Activated T-helper 17 cell treated with anti-CD3 and anti-CD28 coated beads, Interleukin-2, amount 50 U/mL, for 72 hours (primary cell): Measurements from ENCODE around the gene RASGRP1. TPM values are rescaled to one million over a fixed set of nuclear protein-coding genes. Genes with fewer than 3 reads are reported as not detected.

ENCODE experiments used
- ATAC-seq: fragments of 150-1000 bp; cut with Tn5 transposase; replicated peaks from 2 replicates; pipeline ENCODE4 v1.10.0; 2021; ENCODE audit warnings: mild to moderate bottlenecking, moderate library complexity
- H3K27ac Mint-ChIP-seq: one replicate; pipeline ENCODE4 v1.8.0; 2022; ENCODE audit warnings: mixed read lengths
- H3K27me3 Mint-ChIP-seq: one replicate; pipeline ENCODE4 v1.8.0; 2022; ENCODE audit warnings: mixed read lengths
- H3K36me3 Mint-ChIP-seq: one replicate; pipeline ENCODE4 v1.8.0; 2022; ENCODE audit warnings: low read depth, mild to moderate bottlenecking, mixed read lengths
- H3K4me1 Mint-ChIP-seq: one replicate; pipeline ENCODE4 v1.8.0; 2022; ENCODE audit warnings: mixed read lengths
- H3K4me3 Mint-ChIP-seq: one replicate; pipeline ENCODE4 v1.8.0; 2022; ENCODE audit warnings: mild to moderate bottlenecking, mixed read lengths
- H3K9me3 Mint-ChIP-seq: one replicate; pipeline ENCODE4 v1.8.0; 2022; ENCODE audit warnings: mixed read lengths
- total RNA-seq, 2 donors: library from RNA; stranded (reverse); gene quantifications; one replicate each; pipeline ENCODE4 v1.2.3, GENCODE V29; 2022

Gene RASGRP1
- total RNA-seq, 2 donors from 2014 or later: 118 to 164 TPM

GRCh38 chr15:38518084-38518483 is 46.5 kb downstream of the RASGRP1 start:
- no peaks in the 10 kb centered on the region for H3K27me3 Mint-ChIP-seq
- peak; percentile 41 for ATAC-seq
- H3K4me3 Mint-ChIP-seq: peak overlapping the region; percentile 13
- peak overlapping the region; percentile 73 for H3K27ac Mint-ChIP-seq
- H3K36me3 Mint-ChIP-seq: peaks cover 100% of the 10 kb centered on the region
- H3K9me3 Mint-ChIP-seq: no peaks in the 10 kb centered on the region
- H3K4me1 Mint-ChIP-seq: peaks cover 26% of the 10 kb centered on the region

- no peaks in the 10 kb centered on the region for H3K9me3 Mint-ChIP-seq
- H3K4me1 Mint-ChIP-seq: peaks cover 20% of the 10 kb centered on the region
- H3K4me3 Mint-ChIP-seq: no peak overlapping the region
- H3K27me3 Mint-ChIP-seq: no peaks in the 10 kb centered on the region
- ATAC-seq: no peak
- peaks cover 100% of the 10 kb centered on the region for H3K36me3 Mint-ChIP-seq
- peak overlapping the region; percentile 73 for H3K27ac Mint-ChIP-seq
Measured at GRCh38 chr15:38517312-38517975, 47.2 kb downstream of the RASGRP1 start.

- Mint-ChIP-seq H3K27me3 (no peaks in the 10 kb centered on the region), H3K4me1 (peaks cover 15% of the 10 kb centered on the region), H3K9me3 (no peaks in the 10 kb centered on the region), H3K27ac (peak overlapping the region; percentile 83), H3K4me3 (no peak overlapping the region), H3K36me3 (peaks cover 100% of the 10 kb centered on the region)
- no peak for ATAC-seq
Measured at GRCh38 chr15:38516626-38517025, 48.0 kb downstream of the RASGRP1 start.

GRCh38 chr15:38514601-38515000 is 50.0 kb downstream of the RASGRP1 start:
- peak overlapping the region; percentile 71 for H3K27ac Mint-ChIP-seq
- peaks cover 100% of the 10 kb centered on the region for H3K36me3 Mint-ChIP-seq
- no peak for ATAC-seq
- H3K4me1 Mint-ChIP-seq: peaks cover 26% of the 10 kb centered on the region
- no peaks in the 10 kb centered on the region for H3K9me3 Mint-ChIP-seq
- no peaks in the 10 kb centered on the region for H3K27me3 Mint-ChIP-seq
- H3K4me3 Mint-ChIP-seq: no peak overlapping the region

- Mint-ChIP-seq H3K36me3 (peaks cover 100% of the 10 kb centered on the region), H3K9me3 (no peaks in the 10 kb centered on the region), H3K27me3 (no peaks in the 10 kb centered on the region), H3K4me1 (peaks cover 29% of the 10 kb centered on the region), H3K4me3 (no peak overlapping the region), H3K27ac (peak overlapping the region; percentile 71)
- no peak for ATAC-seq
Measured at GRCh38 chr15:38512901-38513300, 51.7 kb downstream of the RASGRP1 start.

- Mint-ChIP-seq H3K36me3 (peaks cover 100% of the 10 kb centered on the region), H3K27me3 (no peaks in the 10 kb centered on the region), H3K4me1 (peaks cover 36% of the 10 kb centered on the region), H3K4me3 (peak overlapping the region; percentile 55), H3K9me3 (no peaks in the 10 kb centered on the region), H3K27ac (peak overlapping the region; percentile 82)
- ATAC-seq: peak; percentile 40
Measured at GRCh38 chr15:38509152-38509551, 55.5 kb downstream of the RASGRP1 start.

GRCh38 chr15:38508647-38509046 is 56.0 kb downstream of the RASGRP1 start:
- peak; percentile 82 for ATAC-seq
- Mint-ChIP-seq H3K27me3 (no peaks in the 10 kb centered on the region), H3K36me3 (peaks cover 100% of the 10 kb centered on the region)

GRCh38 chr15:38507570-38507969 is 57.0 kb downstream of the RASGRP1 start:
- Mint-ChIP-seq H3K27ac (peak overlapping the region; percentile 82), H3K9me3 (no peaks in the 10 kb centered on the region), H3K27me3 (no peaks in the 10 kb centered on the region), H3K4me3 (no peak overlapping the region), H3K4me1 (peaks cover 40% of the 10 kb centered on the region), H3K36me3 (peaks cover 100% of the 10 kb centered on the region)
- ATAC-seq: no peak

More at GRCh38 chr15:38508647-38509046, 56.0 kb downstream of the RASGRP1 start:
- Mint-ChIP-seq H3K4me1 (peaks cover 36% of the 10 kb centered on the region), H3K4me3 (peak overlapping the region; percentile 55), H3K27ac (peak overlapping the region; percentile 82), H3K9me3 (no peaks in the 10 kb centered on the region)

- Mint-ChIP-seq H3K4me3 (no peak overlapping the region), H3K27me3 (no peaks in the 10 kb centered on the region), H3K9me3 (no peaks in the 10 kb centered on the region), H3K4me1 (peaks cover 44% of the 10 kb centered on the region), H3K27ac (peak overlapping the region; percentile 82), H3K36me3 (peaks cover 100% of the 10 kb centered on the region)
- no peak for ATAC-seq
Measured at GRCh38 chr15:38506997-38507396, 57.6 kb downstream of the RASGRP1 start.

GRCh38 chr15:38504680-38505467 is 59.7 kb downstream of the RASGRP1 start:
- Mint-ChIP-seq H3K27me3 (no peaks in the 10 kb centered on the region), H3K4me1 (peaks cover 38% of the 10 kb centered on the region), H3K36me3 (peaks cover 100% of the 10 kb centered on the region), H3K27ac (peak overlapping the region; percentile 89), H3K4me3 (peak overlapping the region; percentile 3), H3K9me3 (no peaks in the 10 kb centered on the region)
- ATAC-seq: peak; percentile 55

GRCh38 chr15:38503496-38503895 is 61.1 kb downstream of the RASGRP1 start:
- peaks cover 100% of the 10 kb centered on the region for H3K36me3 Mint-ChIP-seq
- no peaks in the 10 kb centered on the region for H3K27me3 Mint-ChIP-seq
- H3K4me1 Mint-ChIP-seq: peaks cover 34% of the 10 kb centered on the region
- no peaks in the 10 kb centered on the region for H3K9me3 Mint-ChIP-seq
- ATAC-seq: no peak
- H3K27ac Mint-ChIP-seq: peak overlapping the region; percentile 53
- no peak overlapping the region for H3K4me3 Mint-ChIP-seq

- peak overlapping the region; percentile 34 for H3K27ac Mint-ChIP-seq
Measured at GRCh38 chr15:38499651-38500050, 65.0 kb downstream of the RASGRP1 start.

GRCh38 chr15:38496151-38496550 is 68.5 kb downstream of the RASGRP1 start:
- H3K4me1 Mint-ChIP-seq: peaks cover 21% of the 10 kb centered on the region
- H3K9me3 Mint-ChIP-seq: no peaks in the 10 kb centered on the region
- no peak for ATAC-seq
- H3K4me3 Mint-ChIP-seq: no peak overlapping the region
- H3K27me3 Mint-ChIP-seq: no peaks in the 10 kb centered on the region
- H3K36me3 Mint-ChIP-seq: peaks cover 99% of the 10 kb centered on the region
- H3K27ac Mint-ChIP-seq: peak overlapping the region; percentile 90

More at GRCh38 chr15:38499651-38500050, 65.0 kb downstream of the RASGRP1 start:
- H3K9me3 Mint-ChIP-seq: no peaks in the 10 kb centered on the region
- H3K4me3 Mint-ChIP-seq: no peak overlapping the region
- no peaks in the 10 kb centered on the region for H3K27me3 Mint-ChIP-seq
- H3K4me1 Mint-ChIP-seq: peaks cover 23% of the 10 kb centered on the region
- peaks cover 99% of the 10 kb centered on the region for H3K36me3 Mint-ChIP-seq
- ATAC-seq: peak; percentile 33

GRCh38 chr15:38490242-38490922 is 74.2 kb downstream of the RASGRP1 start:
- H3K4me3 Mint-ChIP-seq: peak overlapping the region; percentile 21
- H3K9me3 Mint-ChIP-seq: no peaks in the 10 kb centered on the region
- peak overlapping the region; percentile 83 for H3K27ac Mint-ChIP-seq
- ATAC-seq: peak; percentile 51
- H3K27me3 Mint-ChIP-seq: no peaks in the 10 kb centered on the region
- peaks cover 95% of the 10 kb centered on the region for H3K36me3 Mint-ChIP-seq
- H3K4me1 Mint-ChIP-seq: peaks cover 30% of the 10 kb centered on the region
